ENCODE results near the gene ELP5. TPM values are rescaled to one million over a fixed set of nuclear protein-coding genes. Genes with fewer than 3 reads are reported as not detected.

ELP5 gene
- total RNA-seq, 4 donors from 2014 or later = 14.9 to 21.8 (median 16.6) TPM

DNA sequence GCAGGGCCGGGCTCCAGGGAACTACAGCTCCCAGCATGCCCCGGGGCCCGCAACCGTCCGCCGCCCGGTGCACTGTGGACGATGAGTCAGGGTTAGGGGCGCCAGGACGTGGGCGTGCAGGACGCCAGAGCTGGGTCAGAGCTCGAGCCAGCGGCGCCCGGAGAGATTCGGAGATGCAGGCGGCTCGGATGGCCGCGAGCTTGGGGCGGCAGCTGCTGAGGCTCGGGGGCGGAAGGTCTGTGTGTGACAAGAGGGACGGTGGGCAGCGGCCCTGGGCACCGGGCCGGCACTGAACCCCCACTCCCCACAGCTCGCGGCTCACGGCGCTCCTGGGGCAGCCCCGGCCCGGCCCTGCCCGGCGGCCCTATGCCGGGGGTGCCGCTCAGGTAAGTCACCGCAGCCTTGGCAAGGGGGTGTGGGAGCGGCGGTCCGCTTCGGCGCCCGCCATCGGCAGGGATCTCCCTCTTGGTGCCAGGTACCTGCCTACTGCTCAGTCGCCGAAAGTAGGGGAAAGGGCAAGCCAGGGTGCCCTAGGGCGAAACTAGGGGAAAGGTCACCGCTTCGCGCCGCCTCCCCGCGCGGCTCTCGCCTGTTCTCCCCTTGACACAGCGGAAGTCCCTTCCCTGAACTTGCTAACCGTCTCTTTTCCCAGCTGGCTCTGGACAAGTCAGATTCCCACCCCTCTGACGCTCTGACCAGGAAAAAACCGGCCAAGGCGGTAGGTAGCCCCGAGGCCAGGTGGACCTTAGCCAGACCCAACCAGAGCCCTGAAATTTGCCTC lies 32.0 kb upstream of the ELP5 start, which contains the start of the genes ACADVL and DLG4:
ACADVL (plus strand) TSS at position 127 of the 781 bp plus-strand sequence; CDS start at position 174, 47 bp downstream.
DLG4 (minus strand) TSS at position 25 of the 781 bp plus-strand sequence.
- Histone ChIP-seq H3K4me1 (peaks cover 66 to 94% (median 70%) of the 10 kb centered on the region in 3 donors), H3K27ac (peak within 1 kb of the TSS; percentile 95 to 100 (median 98)), H3K4me3 (peak within 1 kb of the TSS; percentile 61 to 99 (median 94))

DNA sequence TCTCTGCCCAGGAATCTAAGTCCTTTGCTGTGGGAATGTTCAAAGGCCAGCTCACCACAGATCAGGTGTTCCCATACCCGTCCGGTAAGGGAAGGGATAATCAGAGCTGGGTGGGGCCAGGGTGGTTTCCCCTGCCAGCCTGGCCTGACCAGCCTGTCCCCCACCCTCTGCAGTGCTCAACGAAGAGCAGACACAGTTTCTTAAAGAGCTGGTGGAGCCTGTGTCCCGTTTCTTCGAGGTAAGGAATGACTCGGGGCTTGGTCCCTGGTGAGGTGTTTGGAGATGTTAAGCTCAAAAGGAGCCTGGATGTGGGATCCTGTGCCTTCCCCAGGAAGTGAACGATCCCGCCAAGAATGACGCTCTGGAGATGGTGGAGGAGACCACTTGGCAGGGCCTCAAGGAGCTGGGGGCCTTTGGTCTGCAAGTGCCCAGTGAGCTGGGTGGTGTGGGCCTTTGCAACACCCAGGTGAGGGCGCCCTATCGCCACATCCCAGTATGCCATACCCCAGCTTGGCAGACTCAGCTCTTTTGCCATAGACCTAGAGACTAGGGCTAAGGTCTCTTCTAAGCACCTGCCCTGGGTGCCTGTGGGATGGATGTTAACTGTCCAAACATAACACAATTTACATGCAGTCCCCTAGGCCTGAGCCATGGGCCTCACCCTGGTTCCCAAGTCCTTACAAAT lies 31.3 kb upstream of the ELP5 start:
- Histone ChIP-seq H3K36me3 (peaks cover 28 to 48% (median 32%) of the 10 kb centered on the region in 3 donors), H3K27ac (peak overlapping the region; percentile 95 to 100 (median 98)), H3K9me3 (no peaks in the 10 kb centered on the region), H3K27me3 (no peaks in the 10 kb centered on the region), H3K4me3 (peak overlapping the region; percentile 61 to 99 (median 94)), H3K4me1 (peaks cover 58 to 92% (median 63%) of the 10 kb centered on the region in 3 donors)
- no peak for TF ChIP-seq POLR2A (IDR thresholded peaks at IDR 0.05)
- TF ChIP-seq, protein P1, sequence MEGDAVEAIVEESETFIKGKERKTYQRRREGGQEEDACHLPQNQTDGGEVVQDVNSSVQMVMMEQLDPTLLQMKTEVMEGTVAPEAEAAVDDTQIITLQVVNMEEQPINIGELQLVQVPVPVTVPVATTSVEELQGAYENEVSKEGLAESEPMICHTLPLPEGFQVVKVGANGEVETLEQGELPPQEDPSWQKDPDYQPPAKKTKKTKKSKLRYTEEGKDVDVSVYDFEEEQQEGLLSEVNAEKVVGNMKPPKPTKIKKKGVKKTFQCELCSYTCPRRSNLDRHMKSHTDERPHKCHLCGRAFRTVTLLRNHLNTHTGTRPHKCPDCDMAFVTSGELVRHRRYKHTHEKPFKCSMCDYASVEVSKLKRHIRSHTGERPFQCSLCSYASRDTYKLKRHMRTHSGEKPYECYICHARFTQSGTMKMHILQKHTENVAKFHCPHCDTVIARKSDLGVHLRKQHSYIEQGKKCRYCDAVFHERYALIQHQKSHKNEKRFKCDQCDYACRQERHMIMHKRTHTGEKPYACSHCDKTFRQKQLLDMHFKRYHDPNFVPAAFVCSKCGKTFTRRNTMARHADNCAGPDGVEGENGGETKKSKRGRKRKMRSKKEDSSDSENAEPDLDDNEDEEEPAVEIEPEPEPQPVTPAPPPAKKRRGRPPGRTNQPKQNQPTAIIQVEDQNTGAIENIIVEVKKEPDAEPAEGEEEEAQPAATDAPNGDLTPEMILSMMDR (IDR thresholded peaks at IDR 0.05) = peak; percentile 32 to 63 (median 42)
- 4 to 15% methylated on average over 5 to 9 of the region's 11 CpGs for WGBS, 2 donors
- no peak for DNase-seq
- intact Hi-C loops (cut with DNase I) = no loop called here

More for the DNA sequence above, 32.0 kb upstream of the ELP5 start, which contains the start of the genes ACADVL and DLG4:
- DNase-seq = no peak
- intact Hi-C loops (cut with DNase I) = no loop called here
- WGBS, 2 donors = 0% methylated on average over 35 of the region's 63 CpGs; no CpG with 5 or more reads in 1 of the 2 donors
- Histone ChIP-seq H3K27me3 (no peaks in the 10 kb centered on the region), H3K9me3 (no peaks in the 10 kb centered on the region), H3K36me3 (peaks cover 23 to 41% (median 25%) of the 10 kb centered on the region in 3 donors)
- TF ChIP-seq, protein P1 (IDR thresholded peaks at IDR 0.05) = peak in 2 of 6 experiments; percentile 10 to 15
- peak in 3 of 4 donors; percentile 68 to 93 (median 71) for TF ChIP-seq POLR2A (IDR thresholded peaks at IDR 0.05)

DNA sequence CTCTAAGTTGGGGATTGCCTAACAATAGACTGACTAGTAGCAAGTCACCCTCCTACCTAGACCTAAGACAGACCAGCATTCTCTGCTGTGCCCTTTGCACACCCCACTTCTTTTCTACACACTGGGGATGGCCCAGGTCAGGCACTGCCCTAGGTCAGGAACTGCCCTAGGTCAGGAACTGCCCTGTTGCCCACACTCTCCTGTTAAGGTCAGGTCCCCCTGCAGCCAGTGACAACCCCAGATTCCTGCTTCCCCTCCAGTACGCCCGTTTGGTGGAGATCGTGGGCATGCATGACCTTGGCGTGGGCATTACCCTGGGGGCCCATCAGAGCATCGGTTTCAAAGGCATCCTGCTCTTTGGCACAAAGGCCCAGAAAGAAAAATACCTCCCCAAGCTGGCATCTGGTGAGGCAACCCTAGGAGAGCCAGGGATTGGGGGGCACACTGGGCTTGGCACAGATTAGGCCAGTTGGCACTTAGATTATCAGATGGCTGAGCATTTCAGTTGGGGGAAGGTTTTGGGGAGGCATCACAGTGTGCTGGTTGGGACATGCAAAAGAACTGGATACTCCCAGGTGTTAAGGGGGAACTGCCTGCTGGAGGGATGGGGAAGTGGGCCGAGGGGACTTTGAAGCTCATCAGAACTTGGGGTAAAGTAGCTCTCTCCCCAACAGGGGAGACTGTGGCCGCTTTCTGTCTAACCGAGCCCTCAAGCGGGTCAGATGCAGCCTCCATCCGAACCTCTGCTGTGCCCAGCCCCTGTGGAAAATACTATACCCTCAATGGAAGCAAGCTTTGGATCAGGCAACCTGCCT lies 30.5 kb upstream of the ELP5 start:
- Histone ChIP-seq H3K27me3 (no peaks in the 10 kb centered on the region), H3K27ac (peak overlapping the region; percentile 95 to 100 (median 98)), H3K4me3 (peak overlapping the region; percentile 61 to 99 (median 94)), H3K4me1 (peaks cover 52 to 92% (median 55%) of the 10 kb centered on the region in 3 donors), H3K36me3 (peaks cover 35 to 55% (median 39%) of the 10 kb centered on the region in 3 donors), H3K9me3 (no peaks in the 10 kb centered on the region)
- TF ChIP-seq, protein P1 (IDR thresholded peaks at IDR 0.05) = no peak
- no peak for TF ChIP-seq POLR2A (IDR thresholded peaks at IDR 0.05)
- WGBS, 2 donors = 57 to 88% methylated on average over 4 to 8 of the region's 10 CpGs
- DNase-seq = no peak
- intact Hi-C loops (cut with DNase I) = no loop called here

DNA sequence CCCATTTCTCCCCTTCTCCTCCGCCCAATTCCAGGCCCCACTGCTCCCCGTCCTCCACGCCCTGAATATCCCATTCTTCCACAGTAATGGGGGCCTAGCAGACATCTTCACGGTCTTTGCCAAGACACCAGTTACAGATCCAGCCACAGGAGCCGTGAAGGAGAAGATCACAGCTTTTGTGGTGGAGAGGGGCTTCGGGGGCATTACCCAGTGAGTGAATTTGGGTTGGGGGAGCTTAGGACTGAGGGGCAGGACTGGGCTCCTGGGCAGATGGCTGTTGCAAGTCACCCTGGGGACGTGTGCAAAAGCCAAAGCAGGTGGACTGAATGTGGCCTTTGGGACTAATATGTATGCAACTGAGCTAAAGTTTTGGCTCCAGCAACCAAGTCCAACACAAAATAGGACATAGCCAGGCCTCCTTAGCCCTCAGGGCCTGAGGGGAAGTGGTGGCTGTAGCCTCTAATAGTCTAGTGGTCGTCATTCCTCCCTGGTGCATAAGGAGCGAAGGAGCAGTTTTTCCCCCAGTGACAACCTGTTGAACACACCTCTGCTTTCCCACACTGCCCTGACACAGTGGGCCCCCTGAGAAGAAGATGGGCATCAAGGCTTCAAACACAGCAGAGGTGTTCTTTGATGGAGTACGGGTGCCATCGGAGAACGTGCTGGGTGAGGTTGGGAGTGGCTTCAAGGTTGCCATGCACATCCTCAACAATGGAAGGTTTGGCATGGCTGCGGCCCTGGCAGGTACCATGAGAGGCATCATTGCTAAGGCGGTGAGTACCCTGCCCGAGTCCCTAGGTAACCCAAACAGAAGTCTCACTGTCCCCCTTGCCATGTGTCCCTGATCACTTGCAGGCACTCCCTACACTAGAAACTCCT lies 29.7 kb upstream of the ELP5 start:
- peaks cover 48 to 90% (median 50%) of the 10 kb centered on the region in 3 donors for H3K4me1 ChIP-seq
- H3K27ac ChIP-seq = peak overlapping the region; percentile 95 to 100 (median 98)
- WGBS, 2 donors = 66 to 77% methylated on average over 11 of the region's 15 CpGs
- DNase-seq = no peak
- intact Hi-C loops (cut with DNase I) = no loop called here
- TF ChIP-seq POLR2A (IDR thresholded peaks at IDR 0.05) = no peak
- TF ChIP-seq, protein P1 (IDR thresholded peaks at IDR 0.05) = no peak
- H3K9me3 ChIP-seq = no peaks in the 10 kb centered on the region
- peaks cover 44 to 64% (median 48%) of the 10 kb centered on the region in 3 donors for H3K36me3 ChIP-seq
- H3K4me3 ChIP-seq = no peak overlapping the region
- no peaks in the 10 kb centered on the region for H3K27me3 ChIP-seq

All from esophagus squamous epithelium (tissue), 5 donors.